ENCODE measurements around the gene MT1X. TPM values are rescaled to one million over a fixed set of nuclear protein-coding genes. Genes with fewer than 3 reads are reported as not detected.

Gene MT1X
- total RNA-seq, 2 donors from 2014 or later = 430 to 1,140 TPM

DNA sequence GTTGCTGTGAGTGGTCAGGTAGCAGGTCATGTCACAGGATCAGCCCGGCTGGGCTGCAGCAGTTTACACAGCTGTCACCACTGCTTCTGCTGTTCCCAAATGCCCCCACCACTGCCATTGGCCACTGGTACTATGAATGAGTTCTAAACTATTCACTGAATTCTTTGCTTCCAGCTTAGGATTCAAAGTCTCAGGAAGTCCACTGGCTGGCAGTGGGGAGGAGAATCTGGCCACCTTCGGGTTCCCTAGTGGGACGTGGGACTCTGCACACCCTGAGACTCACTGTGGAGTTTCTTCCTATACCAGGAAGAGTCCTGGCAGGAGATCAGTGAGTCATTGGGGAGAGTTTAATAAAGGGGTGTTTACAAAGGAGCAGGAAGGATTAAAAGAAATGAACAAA lies 6.9 kb downstream of the MT1X start:
- TF ChIP-seq POLR2A (IDR thresholded peaks at IDR 0.05) = no peak
- TF ChIP-seq, protein P1, sequence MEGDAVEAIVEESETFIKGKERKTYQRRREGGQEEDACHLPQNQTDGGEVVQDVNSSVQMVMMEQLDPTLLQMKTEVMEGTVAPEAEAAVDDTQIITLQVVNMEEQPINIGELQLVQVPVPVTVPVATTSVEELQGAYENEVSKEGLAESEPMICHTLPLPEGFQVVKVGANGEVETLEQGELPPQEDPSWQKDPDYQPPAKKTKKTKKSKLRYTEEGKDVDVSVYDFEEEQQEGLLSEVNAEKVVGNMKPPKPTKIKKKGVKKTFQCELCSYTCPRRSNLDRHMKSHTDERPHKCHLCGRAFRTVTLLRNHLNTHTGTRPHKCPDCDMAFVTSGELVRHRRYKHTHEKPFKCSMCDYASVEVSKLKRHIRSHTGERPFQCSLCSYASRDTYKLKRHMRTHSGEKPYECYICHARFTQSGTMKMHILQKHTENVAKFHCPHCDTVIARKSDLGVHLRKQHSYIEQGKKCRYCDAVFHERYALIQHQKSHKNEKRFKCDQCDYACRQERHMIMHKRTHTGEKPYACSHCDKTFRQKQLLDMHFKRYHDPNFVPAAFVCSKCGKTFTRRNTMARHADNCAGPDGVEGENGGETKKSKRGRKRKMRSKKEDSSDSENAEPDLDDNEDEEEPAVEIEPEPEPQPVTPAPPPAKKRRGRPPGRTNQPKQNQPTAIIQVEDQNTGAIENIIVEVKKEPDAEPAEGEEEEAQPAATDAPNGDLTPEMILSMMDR (IDR thresholded peaks at IDR 0.05) = no peak
- ATAC-seq (peak; percentile 47), DNase-seq (peak; percentile 56 to 85 (median 72))
- 22 to 43% methylated on average over 1 to 3 of the region's 3 CpGs for whole genome bisulfite sequencing, 2 donors
- Histone ChIP-seq H3K9me3 (no peaks in the 10 kb centered on the region), H3K27me3 (no peaks in the 10 kb centered on the region), H3K27ac (peak overlapping the region; percentile 32 to 75 (median 54)), H3K36me3 (replicated peaks in 1 of 2; ENCODE audit: insufficient read depth in 1 of 2, low read depth in 2 of 2) (no peaks in the 10 kb centered on the region), H3K4me1 (peaks cover 58% of the 10 kb centered on the region), H3K4me3 (no peak overlapping the region)
- intact Hi-C loops (cut with DNase I) = no loop called here

DNA sequence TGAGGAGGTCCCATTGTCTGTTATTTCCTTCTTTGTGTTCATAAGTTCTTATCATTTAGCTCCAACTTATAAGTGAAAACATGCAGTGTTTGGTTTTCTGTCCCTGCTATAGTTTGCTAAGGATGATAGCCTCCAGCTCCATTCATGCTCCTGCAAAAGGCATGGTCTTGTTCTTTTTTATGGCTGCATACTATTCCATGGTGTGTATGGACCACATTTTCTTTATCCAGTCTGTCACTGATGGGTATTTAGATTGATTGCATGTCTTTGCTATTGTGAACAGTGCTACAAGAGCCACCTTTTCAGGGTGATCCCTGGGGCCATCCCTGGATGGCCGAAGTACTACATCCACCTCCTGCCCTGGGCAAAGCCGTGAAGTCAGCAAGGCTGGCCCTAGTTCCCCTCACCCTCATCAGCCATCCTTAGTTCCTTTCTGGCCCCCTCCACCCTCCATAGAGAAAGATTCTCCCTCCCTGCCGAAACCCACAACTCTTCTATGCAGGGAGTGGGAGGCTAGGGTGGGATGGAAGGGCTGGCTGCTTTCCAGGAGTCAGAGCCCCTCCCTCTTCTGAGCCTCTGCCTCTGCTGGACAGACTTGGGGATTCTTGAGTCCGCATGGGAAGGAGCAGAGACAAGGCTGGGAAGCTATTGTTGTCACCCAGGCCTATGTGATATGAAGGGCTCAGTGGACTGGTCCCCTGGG lies 8.3 kb downstream of the MT1X start:
- Histone ChIP-seq H3K36me3 (replicated peaks in 1 of 2; ENCODE audit: insufficient read depth in 1 of 2, low read depth in 2 of 2) (no peaks in the 10 kb centered on the region), H3K27me3 (no peaks in the 10 kb centered on the region), H3K9me3 (no peaks in the 10 kb centered on the region), H3K4me1 (peaks cover 44% of the 10 kb centered on the region), H3K4me3 (no peak overlapping the region), H3K27ac (no peak overlapping the region)
- DNase-seq (no peak), ATAC-seq (no peak)
- 72 to 80% methylated on average over 3 to 4 of the region's 4 CpGs for WGBS, 2 donors
- TF ChIP-seq, protein P1 (IDR thresholded peaks at IDR 0.05) = no peak
- TF ChIP-seq POLR2A (IDR thresholded peaks at IDR 0.05) = no peak
- intact Hi-C loops (cut with DNase I) = loop anchor here (10.0 kb wide), 1 partner anchor 86 kb away; the partner anchor contains the start of gene MT2A

DNA sequence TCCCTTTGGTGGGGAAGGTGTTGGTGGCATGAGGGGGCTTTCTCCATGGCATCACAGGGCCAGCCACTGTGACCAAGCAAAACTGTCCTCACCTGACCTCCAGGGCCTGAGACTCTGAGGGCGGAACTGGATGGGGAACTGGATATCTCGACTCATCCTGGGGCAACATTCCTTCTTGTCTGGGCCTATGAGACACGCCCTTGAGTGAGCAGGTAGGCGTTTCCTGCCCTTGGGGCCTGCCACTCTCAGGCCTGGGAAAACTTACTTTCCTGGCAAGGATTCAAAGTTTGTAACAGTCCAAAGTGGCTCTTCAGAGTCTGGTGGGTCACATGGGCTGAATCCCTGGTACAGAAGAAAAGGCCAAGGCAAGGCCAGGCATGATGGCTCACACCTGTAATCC lies 9.6 kb downstream of the MT1X start:
- Histone ChIP-seq H3K36me3 (replicated peaks in 1 of 2; ENCODE audit: insufficient read depth in 1 of 2, low read depth in 2 of 2) (no peaks in the 10 kb centered on the region), H3K9me3 (no peaks in the 10 kb centered on the region), H3K4me1 (peaks cover 35% of the 10 kb centered on the region), H3K27me3 (no peaks in the 10 kb centered on the region), H3K4me3 (no peak overlapping the region), H3K27ac (peak overlapping the region in 1 of 4 donors; percentile 54)
- TF ChIP-seq POLR2A (IDR thresholded peaks at IDR 0.05) = no peak
- TF ChIP-seq, protein P1 (IDR thresholded peaks at IDR 0.05) = no peak
- peak; percentile 57 to 78 (median 72) for DNase-seq
- intact Hi-C loops (cut with DNase I) = loop anchor here (10.0 kb wide), 1 partner anchor 87 kb away; the partner anchor contains the start of gene MT2A
- WGBS, 2 donors = 19 to 21% methylated on average over 3 to 4 of the region's 4 CpGs
- ATAC-seq = peak; percentile 77

- intact Hi-C loops (cut with DNase I) = loop anchor here (10.0 kb wide), 1 partner anchor 90 kb away; the partner anchor contains the start of gene MT2A
- WGBS, 2 donors = no CpG with 5 or more reads among the region's 1 CpG
- Histone ChIP-seq H3K27me3 (no peaks in the 10 kb centered on the region), H3K9me3 (no peaks in the 10 kb centered on the region), H3K36me3 (replicated peaks in 1 of 2; ENCODE audit: insufficient read depth in 1 of 2, low read depth in 2 of 2) (no peaks in the 10 kb centered on the region), H3K4me1 (peaks cover 19% of the 10 kb centered on the region), H3K27ac (no peak overlapping the region), H3K4me3 (no peak overlapping the region)
- TF ChIP-seq, protein P1 (IDR thresholded peaks at IDR 0.05) = no peak
- no peak for DNase-seq
- no peak for ATAC-seq
Measured at GRCh38 chr16:56695246-56695645, 13.0 kb downstream of the MT1X start.
